Fibroblast of villous mesenchyme (primary cell): Measurements from ENCODE around the gene GIMAP5. TPM values are rescaled to one million over a fixed set of nuclear protein-coding genes. Genes with fewer than 3 reads are reported as not detected.

ENCODE experiments used
- DNase-seq: peaks from one replicate; pipeline ENCODE4 v3.0.0-alpha.2; 2010; ENCODE audit warnings: low read depth
- H3K4me3 ChIP-seq: 2 replicates; pipeline ENCODE4 v1.5.1; 2011; ENCODE audit warnings: low read depth, mild to moderate bottlenecking, low read length
- total RNA-seq: library from RNA; depleted of rRNA; stranded (reverse); fragments of >200 nt; gene quantifications from 2 replicates; pipeline ENCODE4 v1.2.3, GENCODE V29; 2012
- TF ChIP-seq, protein P1 (sequence below): IDR thresholded peaks from 2 replicates; pipeline ENCODE4 v1.5.1; 2012; ENCODE audit warnings: low read depth, mild to moderate bottlenecking, low read length; ENCODE audit not compliant: insufficient read depth

GIMAP5 gene
- total RNA-seq, 1 donor = not detected

GRCh38 chr7:150788474-150789269, 51.5 kb downstream of the GIMAP5 start:
- DNase-seq = no peak
- TF ChIP-seq, protein P1, sequence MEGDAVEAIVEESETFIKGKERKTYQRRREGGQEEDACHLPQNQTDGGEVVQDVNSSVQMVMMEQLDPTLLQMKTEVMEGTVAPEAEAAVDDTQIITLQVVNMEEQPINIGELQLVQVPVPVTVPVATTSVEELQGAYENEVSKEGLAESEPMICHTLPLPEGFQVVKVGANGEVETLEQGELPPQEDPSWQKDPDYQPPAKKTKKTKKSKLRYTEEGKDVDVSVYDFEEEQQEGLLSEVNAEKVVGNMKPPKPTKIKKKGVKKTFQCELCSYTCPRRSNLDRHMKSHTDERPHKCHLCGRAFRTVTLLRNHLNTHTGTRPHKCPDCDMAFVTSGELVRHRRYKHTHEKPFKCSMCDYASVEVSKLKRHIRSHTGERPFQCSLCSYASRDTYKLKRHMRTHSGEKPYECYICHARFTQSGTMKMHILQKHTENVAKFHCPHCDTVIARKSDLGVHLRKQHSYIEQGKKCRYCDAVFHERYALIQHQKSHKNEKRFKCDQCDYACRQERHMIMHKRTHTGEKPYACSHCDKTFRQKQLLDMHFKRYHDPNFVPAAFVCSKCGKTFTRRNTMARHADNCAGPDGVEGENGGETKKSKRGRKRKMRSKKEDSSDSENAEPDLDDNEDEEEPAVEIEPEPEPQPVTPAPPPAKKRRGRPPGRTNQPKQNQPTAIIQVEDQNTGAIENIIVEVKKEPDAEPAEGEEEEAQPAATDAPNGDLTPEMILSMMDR = no peak
- no peak overlapping the region for H3K4me3 ChIP-seq

DNA sequence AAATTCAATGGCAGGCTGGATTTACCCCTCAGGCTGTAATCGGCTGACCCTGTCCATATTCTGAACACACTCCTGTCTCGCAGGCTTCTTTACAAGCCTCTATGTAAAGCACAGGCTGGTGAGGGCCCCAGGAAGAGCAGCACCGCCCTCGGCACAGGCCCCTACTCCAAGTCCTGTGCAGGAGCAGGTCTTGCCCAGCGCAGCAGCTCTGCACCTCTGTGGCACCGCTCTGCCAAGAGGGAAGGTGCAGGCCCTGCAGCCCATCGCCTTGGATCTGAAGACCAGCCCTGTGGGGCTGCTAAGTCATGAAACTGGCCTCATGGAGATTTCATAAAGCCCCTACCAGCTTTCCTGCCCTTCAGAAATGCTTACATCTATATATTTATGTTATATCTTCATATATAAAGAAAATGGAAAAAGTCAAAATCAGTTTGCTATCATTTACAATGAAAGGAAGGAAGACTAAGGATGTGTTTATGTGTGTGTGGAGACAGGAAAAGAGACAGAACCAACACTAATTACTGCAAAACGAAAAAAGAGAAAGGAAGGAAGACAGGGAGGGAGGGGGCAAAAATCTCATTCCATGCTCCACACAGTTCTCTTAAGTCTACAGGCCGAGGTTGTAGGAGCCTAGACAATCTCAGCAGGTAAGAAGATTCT, 53.3 kb downstream of the GIMAP5 start:
- no peak overlapping the region for H3K4me3 ChIP-seq
- TF ChIP-seq, protein P1 = no peak
- DNase-seq = no peak

- TF ChIP-seq, protein P1 = no peak
- DNase-seq = no peak
Observed at GRCh38 chr7:150791304-150791703, 54.1 kb downstream of the GIMAP5 start.

DNA sequence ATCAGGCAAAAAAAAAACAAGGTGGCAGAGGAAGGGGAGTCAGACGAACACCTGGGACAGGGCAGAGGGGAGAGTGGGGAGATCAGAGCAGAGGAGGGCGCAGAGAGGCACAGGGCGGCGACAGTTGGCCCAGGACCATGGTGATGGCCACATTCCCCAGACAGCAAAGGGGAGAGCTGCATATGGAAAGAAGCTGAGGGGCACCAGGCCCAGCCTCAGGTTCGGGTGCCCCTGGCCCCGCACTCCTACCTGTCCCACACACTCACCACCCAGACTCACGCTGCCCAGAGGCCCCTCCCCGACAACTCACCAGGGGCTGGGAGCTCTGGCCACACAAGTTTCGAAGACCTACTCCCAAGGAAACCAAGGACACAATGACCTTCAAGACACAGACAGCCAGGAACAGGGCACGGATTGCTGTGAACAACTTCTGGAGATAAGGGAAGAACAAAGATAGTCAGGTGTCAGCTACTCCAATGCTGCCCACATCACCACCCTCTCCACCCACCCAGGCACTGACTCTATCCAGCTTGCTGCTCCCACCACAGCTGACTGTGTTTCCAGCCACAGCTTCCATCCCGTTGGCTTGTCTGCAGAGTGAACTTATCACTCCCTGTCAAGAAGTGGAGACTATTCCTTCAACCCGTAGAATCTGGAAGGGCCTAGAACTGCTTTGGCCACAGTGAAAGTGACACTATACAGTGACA, 54.7 kb downstream of the GIMAP5 start:
- TF ChIP-seq, protein P1 = no peak
- no peak overlapping the region for H3K4me3 ChIP-seq

More at GRCh38 chr7:150791304-150791703, 54.1 kb downstream of the GIMAP5 start:
- H3K4me3 ChIP-seq = no peak overlapping the region

More for the DNA sequence above, 54.7 kb downstream of the GIMAP5 start:
- DNase-seq = no peak

Other genes with a start within 250 kb of the GIMAP5 start
- not detected in 2 replicates for gene GIMAP7, start 222.5 kb upstream of the GIMAP5 start, total RNA-seq
- not detected in 2 replicates for gene GIMAP4, start 170.0 kb upstream of the GIMAP5 start, total RNA-seq
- gene GIMAP6, start 105.0 kb upstream of the GIMAP5 start, total RNA-seq = not detected in 2 replicates
- under 0.01 and 2.6 TPM in 2 replicates for gene GIMAP2, start 51.7 kb upstream of the GIMAP5 start, total RNA-seq
- gene GIMAP1, start 20.8 kb upstream of the GIMAP5 start, total RNA-seq = not detected in 2 replicates
- gene TMEM176B, start 62.9 kb downstream of the GIMAP5 start, total RNA-seq = 0.43 TPM in 1 of 2 replicates, not detected in the other
- under 0.01 TPM in 1 of 2 replicates, not detected in the other for gene TMEM176A, start 63.4 kb downstream of the GIMAP5 start, total RNA-seq
- gene AOC1, start 115.1 kb downstream of the GIMAP5 start, total RNA-seq = not detected in 2 replicates
- gene KCNH2, start 240.9 kb downstream of the GIMAP5 start, total RNA-seq = 0.64 and 2.6 TPM in 2 replicates